Subcutaneous preadipocyte (primary cell): ENCODE data around the gene MRPS14. TPM values are rescaled to one million over a fixed set of nuclear protein-coding genes. Genes with fewer than 3 reads are reported as not detected.

ENCODE experiments used
- small RNA-seq: library from RNA; depleted of rRNA; stranded (forward); fragments of <200 nt; gene quantifications from one replicate; pipeline ENCODE3, GENCODE V24; 2012
- total RNA-seq: library from RNA; depleted of rRNA; stranded (reverse); fragments of >200 nt; gene quantifications from 2 replicates; pipeline ENCODE4 v1.2.3, GENCODE V29; 2012

MRPS14 gene
- total RNA-seq, result 18.8 and 19.1 TPM in 2 replicates

DNA sequence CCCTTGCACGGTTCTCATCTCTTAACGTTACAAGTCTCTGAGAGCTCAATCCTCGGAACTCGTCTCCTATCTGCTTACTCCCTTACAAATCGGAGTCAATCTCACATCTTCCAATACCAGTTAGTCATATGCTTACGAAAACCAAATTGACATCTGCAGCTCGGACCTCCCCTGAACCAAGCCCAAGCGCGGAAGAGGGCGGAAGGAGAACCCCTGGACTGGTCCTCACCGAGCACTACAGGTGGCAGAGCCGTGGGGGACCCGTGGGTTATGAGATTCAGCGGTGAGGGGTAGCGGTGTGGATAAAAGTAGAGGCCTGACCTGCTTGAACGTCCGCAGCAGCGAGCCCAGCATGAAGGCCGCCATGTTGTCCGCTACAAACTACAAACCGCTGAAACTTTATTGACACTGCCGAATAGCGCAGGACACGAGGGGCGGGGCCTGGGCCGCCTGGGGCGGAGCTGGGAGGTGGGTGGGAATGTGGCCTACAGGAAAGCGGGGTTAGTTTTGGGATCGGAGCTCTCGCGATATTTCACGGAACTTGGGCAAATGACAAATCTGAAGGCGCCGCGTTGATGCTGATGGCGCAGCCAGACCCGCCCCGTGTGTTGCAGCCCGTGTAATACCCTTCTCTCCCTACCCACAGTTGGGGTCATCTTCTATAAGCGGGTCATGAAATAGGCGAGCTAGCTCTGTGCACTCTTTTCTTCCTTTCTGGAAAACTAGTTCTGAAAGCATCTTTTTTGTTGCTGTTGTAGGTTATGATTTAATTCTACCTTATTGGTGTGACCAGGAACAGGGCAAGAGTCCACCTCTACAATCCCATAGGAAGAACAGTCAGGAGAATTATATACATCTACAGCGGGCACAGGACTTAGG, at the start of gene MRPS14:
Gene MRPS14, minus strand, starts transcription at position 383 of the 879 bp plus-strand sequence. Its CDS starts 17 bp downstream, at position 366.

DNA sequence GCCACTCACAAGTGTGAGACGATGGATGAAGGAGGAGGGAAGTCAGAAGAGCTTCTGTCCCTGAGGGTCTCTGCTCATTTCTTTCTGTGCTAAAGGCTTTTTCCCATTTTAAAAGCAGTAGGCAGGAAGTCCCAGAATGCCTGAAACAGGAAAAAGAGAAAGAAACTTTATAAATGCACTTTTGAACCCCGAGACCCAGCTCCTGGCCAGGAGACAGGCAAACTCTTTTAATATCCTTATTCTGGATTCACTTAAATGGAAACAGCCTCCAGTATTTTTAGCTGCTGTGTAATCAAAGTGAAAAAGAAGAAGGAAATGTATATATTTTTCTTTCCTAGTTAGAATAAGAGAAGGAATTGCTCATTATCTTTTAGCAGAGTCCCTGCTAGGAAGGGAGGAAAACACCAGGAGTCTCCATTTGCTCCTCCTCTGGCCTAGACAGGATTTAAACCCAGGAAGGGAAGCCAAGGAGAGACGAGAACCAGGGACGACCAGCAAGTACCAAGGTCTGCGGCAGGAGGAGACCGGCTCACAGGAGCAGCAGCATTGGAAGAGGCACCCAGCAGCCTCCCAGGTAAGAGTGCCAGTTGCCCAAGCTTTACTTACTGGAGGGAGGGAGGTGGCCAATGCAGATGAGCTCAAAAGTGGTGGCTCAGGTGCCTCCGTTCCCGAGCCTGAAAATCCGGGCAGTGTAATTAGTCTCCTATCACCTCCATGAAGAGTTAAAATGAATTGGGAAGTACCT, 44.3 kb upstream of the MRPS14 start, which contains the start of gene TNN:
Gene TNN, plus strand, starts transcription at position 472 of the 745 bp plus-strand sequence. CDS start 9,586 bp downstream, outside the sequence.

DNA sequence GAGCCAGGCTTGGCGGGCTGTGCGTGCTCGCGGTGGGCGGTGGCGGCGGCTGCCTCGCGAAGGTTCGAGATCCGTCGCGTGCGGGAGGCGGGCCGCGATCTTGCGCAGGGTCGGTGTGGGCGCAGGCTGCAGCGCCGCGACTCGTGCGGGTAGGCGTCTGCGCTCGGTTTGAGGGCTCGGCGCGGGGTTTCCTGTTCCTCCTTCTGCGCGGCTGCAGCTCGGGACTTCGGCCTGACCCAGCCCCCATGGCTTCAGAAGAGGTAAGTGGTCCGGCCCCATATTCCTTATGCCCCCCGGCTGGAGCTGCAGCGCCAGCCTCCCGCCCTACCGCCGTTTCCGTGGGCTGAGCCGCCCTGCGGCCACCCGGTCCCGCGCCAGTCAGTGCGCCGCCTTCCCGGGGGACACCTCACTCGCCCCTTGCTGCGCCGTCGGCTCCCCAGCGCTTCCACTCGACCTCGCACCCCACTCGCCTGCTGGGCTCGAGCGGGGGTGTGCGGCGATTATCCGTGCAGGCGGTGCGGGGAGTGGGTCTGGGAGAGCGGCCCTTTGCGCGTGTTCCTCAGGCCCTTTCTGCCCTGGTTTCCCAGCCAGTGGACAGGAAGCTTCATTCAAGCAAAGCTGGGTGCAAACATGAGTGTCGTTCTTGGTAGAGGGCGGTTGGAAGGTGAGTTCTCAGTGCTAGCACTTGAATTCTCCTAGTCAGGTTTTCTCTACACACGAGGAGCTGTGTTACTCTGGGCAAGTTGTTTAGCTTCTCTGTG, 23.1 kb downstream of the MRPS14 start, which contains the start of gene CACYBP:
Gene CACYBP, plus strand, starts transcription at position 12 of the 761 bp plus-strand sequence. Its CDS starts 234 bp downstream, at position 246.

Small RNAs within 50 kb of the gene (small RNA-seq; reads per million reads assigned to genes)
- gene RF00019 (not detected), gene RNU6-307P (not detected)

Other genes starting within 250 kb of the MRPS14 start
- gene CACYBP, start 23.5 kb downstream of the MRPS14 start, total RNA-seq, result 284 and 378 TPM in 2 replicates
- gene TNN, start 44.4 kb upstream of the MRPS14 start, total RNA-seq, result not detected in 2 replicates
- gene KIAA0040, start 169.4 kb upstream of the MRPS14 start, total RNA-seq, result under 0.01 TPM in 2 replicates